SU-DHL-6 (cell line): ENCODE measurements around the gene KLHL12.

Experiments
- H2AFZ ChIP-seq: fragments of 200-600 bp; sonication (generic); 2 replicates; pipeline ENCODE4 v1.6.1; 2014; ENCODE audit warnings: low read depth, mild to moderate bottlenecking, moderate library complexity, mixed read lengths, antibody characterized with exemption, low read length; ENCODE audit not compliant: severe bottlenecking
- H3F3A ChIP-seq: fragments of 200-600 bp; shearing (Covaris generic); 2 replicates; pipeline ENCODE4 v1.6.0; 2016; ENCODE audit warnings: antibody characterized with exemption, mild to moderate bottlenecking; ENCODE audit not compliant: insufficient read depth
- H3K27ac ChIP-seq: fragments of 200-600 bp; sonication (generic); 2 replicates; pipeline ENCODE4 v1.5.1; 2016; ENCODE audit warnings: low read depth, mild to moderate bottlenecking, low read length, moderate library complexity, mixed read lengths
- H3K27me3 ChIP-seq: fragments of 200-600 bp; sonication (generic), shearing (Covaris generic); 2 replicates; pipeline ENCODE4 v1.6.0; 2014; ENCODE audit warnings: mild to moderate bottlenecking, low read length
- H3K36me3 ChIP-seq: fragments of 200-600 bp; sonication (generic); 2 replicates; pipeline ENCODE4 v1.6.1; 2014; ENCODE audit warnings: mild to moderate bottlenecking, low read length, mixed read lengths
- H3K4me2 ChIP-seq: fragments of 300-600, 200-600 bp; shearing (Covaris generic), sonication (generic); 2 replicates; pipeline ENCODE4 v1.6.0; 2014; ENCODE audit warnings: low read length, low read depth, mild to moderate bottlenecking; ENCODE audit not compliant: poor library complexity, severe bottlenecking
- H3K4me3 ChIP-seq: fragments of 200-600 bp; sonication (generic); 2 replicates; pipeline ENCODE4 v1.5.1; 2014; ENCODE audit warnings: antibody characterized with exemption, low read length, mild to moderate bottlenecking, mixed read lengths; ENCODE audit not compliant: insufficient read depth, poor library complexity, severe bottlenecking
- H3K79me2 ChIP-seq: fragments of 200-600 bp; sonication (generic); 2 replicates; pipeline ENCODE4 v1.6.1; 2014; ENCODE audit warnings: mild to moderate bottlenecking, low read length, moderate library complexity; ENCODE audit not compliant: insufficient read depth
- H3K9ac ChIP-seq: fragments of 200-600 bp; sonication (generic); 2 replicates; pipeline ENCODE4 v1.7.0; 2014; ENCODE audit warnings: mild to moderate bottlenecking, low read length
- H3K9me2 ChIP-seq: fragments of 200-600 bp; sonication (generic); replicated peaks from 2 replicates; pipeline ENCODE4 v1.6.1; 2014; ENCODE audit warnings: low read length; ENCODE audit not compliant: insufficient read depth
- H3K9me3 ChIP-seq: fragments of 200-600 bp; sonication (generic); 2 replicates; pipeline ENCODE4 v1.6.1; 2014; ENCODE audit warnings: low read length, mixed read lengths; ENCODE audit not compliant: insufficient read depth
- H4K20me1 ChIP-seq: fragments of 200-600 bp; sonication (generic); 2 replicates; pipeline ENCODE4 v1.6.1; 2014; ENCODE audit warnings: low read depth, mild to moderate bottlenecking, antibody characterized with exemption, low read length, moderate library complexity, mixed read lengths
- EZH2phosphoT487 ChIP-seq: fragments of 200-600 bp; sonication (generic), shearing (Covaris generic); conservative IDR thresholded peaks from 2 replicates; pipeline ENCODE4 v1.6.1; 2018; ENCODE audit warnings: mild to moderate bottlenecking, antibody characterized with exemption, low read length, moderate library complexity, mixed read lengths
- TF ChIP-seq, protein P1 (sequence below): fragments of 200-600 bp; sonication (generic); IDR thresholded peaks from one replicate; pipeline ENCODE4 v1.5.1; 2017; ENCODE audit warnings: antibody characterized with exemption, mild to moderate bottlenecking, low read length, moderate library complexity; ENCODE audit not compliant: insufficient read depth, poor library complexity, severe bottlenecking

KLHL12 gene

DNA sequence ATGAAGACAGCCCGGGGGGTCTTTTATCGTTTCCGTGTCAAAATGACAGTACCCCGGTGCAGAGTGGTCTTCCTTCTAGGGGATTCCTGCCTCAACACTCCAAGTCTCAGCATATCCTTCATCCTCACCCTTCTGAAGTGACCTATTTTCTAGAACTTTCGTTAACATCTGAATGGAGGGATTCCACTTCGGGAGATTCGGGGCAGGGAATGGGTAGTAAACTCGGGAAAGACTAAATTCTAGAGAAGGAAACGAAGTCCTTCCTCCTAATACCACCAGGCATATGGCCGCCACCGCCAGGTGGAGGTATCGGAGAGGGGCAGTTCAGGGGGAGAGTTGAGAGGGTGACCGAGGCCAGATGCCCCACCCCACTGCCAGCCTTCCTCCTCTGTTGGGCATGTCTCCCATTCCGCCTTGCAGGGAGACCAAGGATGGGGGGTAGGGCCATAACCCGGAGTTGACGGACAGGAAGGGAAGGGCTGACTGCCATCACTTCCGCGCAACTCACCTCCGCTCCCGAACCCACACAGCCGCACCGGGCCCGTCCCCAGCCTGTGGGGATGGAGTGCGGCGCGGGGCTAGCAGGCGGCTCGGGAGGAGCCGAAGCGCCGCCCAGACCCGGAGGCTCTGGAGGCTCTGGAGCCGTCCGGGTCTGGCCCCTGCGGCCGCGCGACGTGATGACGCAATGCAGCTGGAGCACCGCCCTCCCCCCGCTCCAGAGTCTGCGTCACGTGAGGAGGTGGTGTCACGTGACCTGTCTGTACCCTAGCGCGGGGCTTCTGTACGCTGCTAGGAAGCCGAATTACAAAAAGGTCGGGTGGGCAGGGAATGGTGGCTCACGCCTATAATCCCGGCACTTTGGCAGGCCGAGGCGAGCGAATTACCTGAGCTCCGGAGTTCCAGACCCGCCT is at the start of gene KLHL12:
Gene KLHL12, minus strand, starts transcription at position 654 of the 911 bp plus-strand sequence. CDS start 2,072 bp downstream, outside the sequence.
- H3K27ac ChIP-seq, result peak within 1 kb of the TSS; percentile 65
- TF ChIP-seq, protein P1, sequence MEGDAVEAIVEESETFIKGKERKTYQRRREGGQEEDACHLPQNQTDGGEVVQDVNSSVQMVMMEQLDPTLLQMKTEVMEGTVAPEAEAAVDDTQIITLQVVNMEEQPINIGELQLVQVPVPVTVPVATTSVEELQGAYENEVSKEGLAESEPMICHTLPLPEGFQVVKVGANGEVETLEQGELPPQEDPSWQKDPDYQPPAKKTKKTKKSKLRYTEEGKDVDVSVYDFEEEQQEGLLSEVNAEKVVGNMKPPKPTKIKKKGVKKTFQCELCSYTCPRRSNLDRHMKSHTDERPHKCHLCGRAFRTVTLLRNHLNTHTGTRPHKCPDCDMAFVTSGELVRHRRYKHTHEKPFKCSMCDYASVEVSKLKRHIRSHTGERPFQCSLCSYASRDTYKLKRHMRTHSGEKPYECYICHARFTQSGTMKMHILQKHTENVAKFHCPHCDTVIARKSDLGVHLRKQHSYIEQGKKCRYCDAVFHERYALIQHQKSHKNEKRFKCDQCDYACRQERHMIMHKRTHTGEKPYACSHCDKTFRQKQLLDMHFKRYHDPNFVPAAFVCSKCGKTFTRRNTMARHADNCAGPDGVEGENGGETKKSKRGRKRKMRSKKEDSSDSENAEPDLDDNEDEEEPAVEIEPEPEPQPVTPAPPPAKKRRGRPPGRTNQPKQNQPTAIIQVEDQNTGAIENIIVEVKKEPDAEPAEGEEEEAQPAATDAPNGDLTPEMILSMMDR, result peak; percentile 50
- TF ChIP-seq EZH2phosphoT487, result no peak
- H3K9me2 ChIP-seq, result no peaks in the 10 kb centered on the region
- H3K4me3 ChIP-seq, result peak within 1 kb of the TSS; percentile 94
- H3K9ac ChIP-seq, result peak within 1 kb of the TSS; percentile 84
- no peaks in the 10 kb centered on the region for H3K27me3 ChIP-seq
- H3F3A ChIP-seq, result no peaks in the 10 kb centered on the region; the same call in 1 of the 2 replicates
- H3K36me3 ChIP-seq, result no peaks in the 10 kb centered on the region
- H2AFZ ChIP-seq, result peak within 1 kb of the TSS; percentile 90
- H3K4me2 ChIP-seq, result peak within 1 kb of the TSS; percentile 93
- H3K9me3 ChIP-seq, result no peaks in the 10 kb centered on the region
- H4K20me1 ChIP-seq, result no peaks in the 10 kb centered on the region
- peaks cover 33% of the 10 kb centered on the region for H3K79me2 ChIP-seq

DNA sequence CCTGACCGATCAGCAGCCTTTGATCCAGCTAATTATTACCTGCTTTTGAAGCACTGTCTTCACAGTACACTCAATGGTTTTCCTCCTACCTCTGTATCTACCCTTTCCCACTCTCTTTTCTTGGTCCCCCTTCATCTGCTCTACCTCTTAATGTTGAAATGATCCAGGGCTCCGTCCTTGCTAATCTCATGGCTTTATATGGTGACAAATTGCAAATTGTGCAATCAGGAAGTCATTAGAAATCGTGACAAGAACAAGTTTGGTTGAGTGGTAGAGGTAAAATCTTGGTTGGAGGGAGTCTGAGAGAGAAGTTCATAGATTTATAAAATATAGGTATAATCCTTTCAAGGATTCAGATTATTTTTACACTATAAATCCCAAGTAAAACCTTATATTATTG is 49.6 kb upstream of the KLHL12 start:
- Histone ChIP-seq H3K9me3 (no peaks in the 10 kb centered on the region), H2AFZ (no peak overlapping the region), H3K9ac (no peak overlapping the region), H4K20me1 (no peaks in the 10 kb centered on the region), H3F3A (no peaks in the 10 kb centered on the region), H3K36me3 (no peaks in the 10 kb centered on the region), H3K27me3 (no peaks in the 10 kb centered on the region), H3K4me3 (no peak overlapping the region), H3K79me2 (no peaks in the 10 kb centered on the region), H3K27ac (no peak overlapping the region), H3K9me2 (no peaks in the 10 kb centered on the region), H3K4me2 (no peak overlapping the region)
- TF ChIP-seq, protein P1, result no peak
- no peak for TF ChIP-seq EZH2phosphoT487

DNA sequence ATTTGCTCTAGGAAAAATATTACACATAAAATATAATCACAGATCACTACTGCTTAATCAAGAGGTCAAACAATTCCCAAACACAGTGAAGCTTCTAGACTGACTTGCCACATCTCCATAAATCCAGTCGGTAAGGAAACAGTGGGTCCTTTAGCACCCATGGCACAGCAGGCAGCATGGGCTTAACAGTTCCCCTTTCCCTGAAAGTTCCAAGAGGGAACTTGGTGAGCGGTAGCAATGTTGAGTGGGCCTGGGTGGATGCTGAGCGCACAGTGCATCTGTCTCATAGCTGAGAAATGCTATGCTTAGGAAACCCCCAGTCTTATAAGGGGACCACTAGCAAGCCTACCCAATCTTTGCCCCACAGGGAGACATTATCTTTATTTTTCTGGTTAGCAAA is 47.8 kb upstream of the KLHL12 start:
- Histone ChIP-seq H3K27me3 (no peaks in the 10 kb centered on the region), H3K9me2 (no peaks in the 10 kb centered on the region), H3K36me3 (no peaks in the 10 kb centered on the region), H3K27ac (no peak overlapping the region), H3F3A (no peaks in the 10 kb centered on the region), H3K79me2 (no peaks in the 10 kb centered on the region), H3K4me3 (no peak overlapping the region), H2AFZ (no peak overlapping the region), H4K20me1 (no peaks in the 10 kb centered on the region), H3K9me3 (no peaks in the 10 kb centered on the region), H3K4me2 (no peak overlapping the region), H3K9ac (no peak overlapping the region)
- TF ChIP-seq, protein P1, result no peak
- TF ChIP-seq EZH2phosphoT487, result no peak
